HepG2 (cell line): ENCODE measurements around the gene FOXG1. TPM values are rescaled to one million over a fixed set of nuclear protein-coding genes. Genes with fewer than 3 reads are reported as not detected.

Experiments used
- ATAC-seq: fragments of 200-7000 bp; cut with Tn5 transposase; 3 replicates; pipeline ENCODE4 v1.9.1; 2020; ENCODE audit warnings: mild to moderate bottlenecking, moderate library complexity
- BruUV-seq: library from RNA; stranded (reverse); fragments of 400-500 nt; replicated peaks from 2 replicates; lab custom pipeline; 2021; lab: Mats Ljungman, UMichigan
- CTCF ChIA-PET: fragments of 300-600 bp; formaldehyde crosslinking; extraction: SDS; loops from one replicate; lab custom pipeline; 2021; ENCODE audit warnings: low total read pairs, inconsistent platforms, low intra/inter-chr PET ratio; lab: Yijun Ruan, JAX
- POLR2A ChIA-PET: fragments of 350-600 bp; sonication (Branson Sonifier 250); formaldehyde crosslinking; loops from one replicate; lab custom pipeline; 2020; ENCODE audit warnings: antibody characterized with exemption, inconsistent platforms; lab: Yijun Ruan, JAX
- DNase-seq: peaks from one replicate; pipeline ENCODE4 v3.0.0-alpha.2; 2015; ENCODE audit warnings: low spot score
- FAIRE-seq: peaks from 3 replicates; lab custom pipeline; 2011; peaks lifted over from hg19 to GRCh38; lab: Jason Lieb, UNC
- H2AFZ ChIP-seq: one replicate; pipeline ENCODE4 v1.6.1; 2011; ENCODE audit warnings: low read length, inconsistent platforms
- H3K27ac ChIP-seq: fragments of 300-600 bp; 3 replicates; pipeline ENCODE4 v1.8.0; 2011; ENCODE audit warnings: mixed run types, mild to moderate bottlenecking, mixed read lengths, low read length, inconsistent platforms; ENCODE audit not compliant: insufficient read depth; ENCODE audit errors: extremely low read length
- H3K27me3 ChIP-seq, 2 experiments: fragments of 200-600 bp in 1 of 2; 2 replicates in 1 of 2; 3 replicates in 1 of 2; pipeline versions ENCODE4 v1.6.0 to v1.8.0; 2011; ENCODE audit warnings: low read length in 2 of 2, mild to moderate bottlenecking in 2 of 2, moderate library complexity in 2 of 2, inconsistent platforms in 1 of 2; ENCODE audit not compliant: insufficient read depth in 2 of 2, control insufficient read depth in 1 of 2
- H3K36me3 ChIP-seq, 2 experiments: fragments of 200-600 bp in 1 of 2; replicated peaks in 1 of 2; 2 replicates in 1 of 2; 3 replicates in 1 of 2; pipeline versions ENCODE4 v1.5.1 to v1.8.0; 2011; ENCODE audit warnings: low read length in 2 of 2, inconsistent platforms in 1 of 2; ENCODE audit not compliant: insufficient read depth in 2 of 2, control insufficient read depth in 1 of 2
- H3K4me1 ChIP-seq: 2 replicates; pipeline ENCODE4 v1.5.1; 2012; ENCODE audit warnings: low read length, inconsistent platforms; ENCODE audit not compliant: insufficient read depth
- H3K4me2 ChIP-seq: 2 replicates; pipeline ENCODE4 v1.6.0; 2011; ENCODE audit warnings: low read depth, low read length, inconsistent platforms
- H3K4me3 ChIP-seq, 3 experiments: fragments of 200-600 bp in 1 of 3; sonication (generic), shearing (Covaris generic) in 1 of 3; replicated peaks in 1 of 3; 2 replicates each; pipeline ENCODE4 v1.5.1; 2011 to 2016; ENCODE audit warnings: low read length in 3 of 3, inconsistent platforms in 2 of 3, low read depth in 2 of 3, mild to moderate bottlenecking in 2 of 3, control low read depth in 1 of 3, mixed read lengths in 1 of 3; ENCODE audit not compliant: insufficient read depth in 1 of 3
- H3K79me2 ChIP-seq: one replicate; pipeline ENCODE4 v1.6.1; 2011; ENCODE audit warnings: low read length, inconsistent platforms; ENCODE audit not compliant: insufficient read depth
- H3K9ac ChIP-seq: 2 replicates; pipeline ENCODE4 v1.6.0; 2011; ENCODE audit warnings: mild to moderate bottlenecking, low read depth, low read length, inconsistent platforms; ENCODE audit not compliant: insufficient read depth
- H3K9me3 ChIP-seq: 2 replicates; pipeline ENCODE4 v1.5.1; 2012; ENCODE audit warnings: mild to moderate bottlenecking, low read length
- H4K20me1 ChIP-seq: 2 replicates; pipeline ENCODE4 v1.6.0; 2011; ENCODE audit warnings: inconsistent platforms, mild to moderate bottlenecking, low read length, moderate library complexity; ENCODE audit not compliant: insufficient read depth
- GZF1 ChIP-seq: sonication (generic); formaldehyde crosslinking; IDR thresholded peaks from 2 replicates; pipeline ENCODE4 v1.5.1; 2020; ENCODE audit warnings: mild to moderate bottlenecking, missing genetic modification reagents
- IKZF4 ChIP-seq: sonication (generic); formaldehyde crosslinking; IDR thresholded peaks from 2 replicates; pipeline ENCODE4 v1.5.1; 2020; ENCODE audit warnings: borderline replicate concordance, mild to moderate bottlenecking, low read depth, missing genetic modification reagents; ENCODE audit errors: not compliant biosample characterization
- NR2F6 ChIP-seq, 2 experiments: IDR thresholded peaks; 2 replicates each; pipeline ENCODE4 v1.6.1; 2016; ENCODE audit warnings: antibody characterized with exemption in 1 of 2, mild to moderate bottlenecking in 1 of 2
- RBFOX2 ChIP-seq: fragments of 200-400 bp; formaldehyde crosslinking; IDR thresholded peaks from 2 replicates; pipeline ENCODE4 v1.6.1; 2017; ENCODE audit warnings: low read depth, mild to moderate bottlenecking, low read length
- RBM22 ChIP-seq: fragments of 200-400 bp; formaldehyde crosslinking; optimal IDR thresholded peaks from 2 replicates; pipeline ENCODE3; 2017; ENCODE audit warnings: mild to moderate bottlenecking, low read length, moderate library complexity
- SIN3A ChIP-seq: IDR thresholded peaks from 2 replicates; pipeline ENCODE4 v1.6.1; 2011; ENCODE audit warnings: low read depth, mild to moderate bottlenecking, control low read depth, low read length, borderline replicate concordance
- SNAPC5 ChIP-seq: sonication (generic); formaldehyde crosslinking; IDR thresholded peaks from 2 replicates; pipeline ENCODE4 v1.8.1; 2023; ENCODE audit warnings: mild to moderate bottlenecking, missing genetic modification reagents, borderline replicate concordance
- TFDP2 ChIP-seq: sonication (generic); formaldehyde crosslinking; IDR thresholded peaks from 2 replicates; pipeline ENCODE4 v1.4.0; 2020; ENCODE audit warnings: missing genetic modification reagents
- ZBTB1 ChIP-seq: sonication (generic); formaldehyde crosslinking; IDR thresholded peaks from 2 replicates; pipeline ENCODE4 v1.4.0; 2020; ENCODE audit warnings: missing genetic modification reagents, borderline replicate concordance
- ZFP36L1 ChIP-seq: sonication (generic); formaldehyde crosslinking; IDR thresholded peaks from 2 replicates; pipeline ENCODE4 v1.8.0; 2022; ENCODE audit warnings: mild to moderate bottlenecking, missing genetic modification reagents, moderate library complexity
- ZSCAN25 ChIP-seq: sonication (generic); formaldehyde crosslinking; IDR thresholded peaks from 2 replicates; pipeline ENCODE4 v1.8.0; 2022; ENCODE audit warnings: mild to moderate bottlenecking, missing genetic modification reagents
- WGBS: methylation state at CpG from one replicate; pipeline ENCODE4 v1.1.6; 2017; ENCODE audit warnings: low lambda C conversion rate; 5-methylcytosine and 5-hydroxymethylcytosine counted together
- in situ Hi-C: cut with HindIII; loops from 2 replicates; pipeline ENCODE4 v1.10.0; 2017; ENCODE audit warnings: low pct_unique_long_range_greater_than_20kb; ENCODE audit not compliant: extremely low pct_ligation_motif_present
- intact Hi-C: fragments of 100-400 bp; cut with micrococcal nuclease; formaldehyde crosslinking; loops from one replicate; pipeline ENCODE4 v1.10.0; 2022; ENCODE audit not compliant: unreplicated experiment
- polyA plus RNA-seq, 8 experiments: library from polyadenylated mRNA; depleted of rRNA in 3 of 8; stranded (reverse) in 7 of 8; unstranded in 1 of 8; fragments of >200 nt; fragmentation: Illumina TruSeq in 4 of 8; extraction: Trizol in 4 of 8; gene quantifications; 2 replicates each; pipeline versions ENCODE4 v1.2.1 to v1.2.3, GENCODE V29; 2011 to 2016; ENCODE audit warnings: low read depth in 4 of 8, missing spikeins in 1 of 8, mixed read lengths in 1 of 8; ENCODE audit not compliant: insufficient read depth in 1 of 8
- total RNA-seq, 5 experiments: library from RNA; depleted of rRNA; stranded (reverse); fragments of >200 nt; fragmentation: Illumina TruSeq; extraction: Trizol; gene quantifications; 2 replicates each; pipeline ENCODE4 v1.2.3, GENCODE V29; 2016; ENCODE audit warnings: low read depth in 1 of 5

FOXG1 gene
- total and polyA plus RNA-seq, 2 of the 13 experiments (the other 11 are each of a cell fraction or from before 2014, with no cell fraction given) = not detected

- TF ChIP-seq RBFOX2 (no peak), ZFP36L1 (CRISPR knock-in tag) (no peak), ZSCAN25 (CRISPR knock-in tag) (no peak), ZBTB1 (CRISPR knock-in tag) (no peak)
Measured at GRCh38 chr14:28770630-28771029, 4.0 kb downstream of the FOXG1 start (continued).

- Histone ChIP-seq H3K4me2 (no peak overlapping the region), H2AFZ (no peak overlapping the region), H3K36me3 (no peaks in the 10 kb centered on the region), H3K27ac (no peak overlapping the region), H3K9me3 (peaks cover 9% of the 10 kb centered on the region), H3K27me3 (peaks cover 0 to 19% of the 10 kb centered on the region in 2 experiments; a peak in 2 of 5 replicates), H3K79me2 (no peaks in the 10 kb centered on the region), H3K9ac (no peak overlapping the region), H4K20me1 (no peaks in the 10 kb centered on the region), H3K4me1 (no peaks in the 10 kb centered on the region), H3K4me3 (no peak overlapping the region)
- WGBS = under 1% methylated on average over 1 of the region's 1 CpG
- intact Hi-C loops (no loop called here), in situ Hi-C loops (no loop called here)
- POLR2A ChIA-PET = no interaction called here
- ATAC-seq = no peak
- no peak for DNase-seq
- CTCF ChIA-PET = no interaction called here
- BruUV-seq = no TSS peak
- TF ChIP-seq SNAPC5 (no peak), IKZF4 (CRISPR knock-in tag) (no peak), RBM22 (no peak), NR2F6 (IDR thresholded peaks at IDR 0.05) (no peak), NR2F6 (CRISPR knock-in tag; IDR thresholded peaks at IDR 0.05) (no peak), GZF1 (CRISPR knock-in tag) (no peak), TFDP2 (CRISPR knock-in tag) (no peak), SIN3A (no peak)
- no peak for FAIRE-seq
Measured at GRCh38 chr14:28771168-28771567, 4.6 kb downstream of the FOXG1 start.
